KOPT-K1 (cell line): Measurements from ENCODE around the gene CALM1.

ENCODE experiments used
- H3K27ac ChIP-seq: fragments of 200-600 bp; sonication (generic); 2 replicates; pipeline ENCODE4 v1.5.1; 2016; ENCODE audit warnings: antibody characterized with exemption, mild to moderate bottlenecking, low read depth, low read length; ENCODE audit not compliant: poor library complexity, severe bottlenecking
- H3K36me3 ChIP-seq: fragments of 200-600 bp; sonication (generic); 2 replicates; pipeline ENCODE4 v1.5.1; 2017; ENCODE audit warnings: antibody characterized with exemption, mild to moderate bottlenecking, low read length, moderate library complexity; ENCODE audit not compliant: insufficient read depth
- H3K9me3 ChIP-seq: fragments of 200-600 bp; sonication (generic); 2 replicates; pipeline ENCODE4 v1.5.1; 2017; ENCODE audit warnings: antibody characterized with exemption, low read length, mild to moderate bottlenecking; ENCODE audit not compliant: insufficient read depth, poor library complexity, severe bottlenecking

The CALM1 gene

DNA sequence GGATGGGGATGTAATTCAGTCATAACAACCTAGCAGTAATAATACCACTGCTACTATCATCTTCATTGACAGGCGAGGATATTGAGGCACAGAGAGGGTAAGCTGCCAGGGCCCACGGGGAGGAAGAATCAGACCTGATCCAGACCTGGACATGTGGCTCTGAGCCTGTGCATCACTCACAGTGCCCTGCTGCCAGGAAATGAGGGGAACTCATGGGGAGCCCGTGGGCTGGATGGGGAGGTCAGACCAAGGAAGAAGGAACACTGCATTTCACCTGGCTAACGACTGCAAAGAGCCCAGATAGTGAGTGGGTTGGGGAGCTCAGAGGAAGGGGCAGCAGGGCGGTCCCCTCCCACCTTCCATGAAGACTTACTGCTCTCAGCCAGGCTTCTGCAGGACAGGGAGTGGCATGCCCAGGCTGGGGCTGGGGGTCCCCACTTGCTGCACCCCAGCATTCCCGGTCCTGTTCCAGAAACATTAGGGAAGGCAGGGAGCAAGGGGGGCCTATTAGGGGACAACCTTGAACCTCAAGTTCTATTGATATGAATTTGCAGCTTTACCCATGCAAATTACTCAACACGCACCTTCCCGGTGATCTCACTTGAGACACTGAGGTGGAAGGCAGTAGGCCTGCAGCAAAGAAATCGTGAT, 37.7 kb downstream of the CALM1 start:
- H3K27ac ChIP-seq, result no peak overlapping the region
- no peaks in the 10 kb centered on the region for H3K9me3 ChIP-seq
- no peaks in the 10 kb centered on the region for H3K36me3 ChIP-seq

DNA sequence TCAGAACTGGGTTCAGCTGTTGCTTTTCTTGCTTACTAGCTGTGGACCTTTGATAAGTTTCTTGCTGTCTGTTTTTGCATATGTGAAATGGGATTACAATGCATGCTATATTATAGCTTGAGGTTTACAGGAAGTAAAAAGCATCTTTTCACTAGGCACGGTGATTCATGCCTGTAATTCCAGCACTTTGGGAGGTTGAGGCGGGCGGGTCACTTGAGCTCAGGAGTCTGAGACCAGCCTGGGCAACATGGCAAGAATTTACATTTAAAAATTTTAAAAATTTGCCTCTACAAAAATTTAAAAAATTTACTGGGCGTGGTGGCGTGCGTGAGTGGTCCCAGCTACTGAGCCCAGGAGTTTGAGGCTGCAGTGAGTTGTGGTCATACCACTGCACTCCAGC, 42.0 kb downstream of the CALM1 start:
- Histone ChIP-seq H3K9me3 (no peaks in the 10 kb centered on the region), H3K27ac (no peak overlapping the region), H3K36me3 (no peaks in the 10 kb centered on the region)

GRCh38 chr14:90440021-90440451, 43.2 kb downstream of the CALM1 start:
- Histone ChIP-seq H3K9me3 (no peaks in the 10 kb centered on the region), H3K36me3 (no peaks in the 10 kb centered on the region), H3K27ac (no peak overlapping the region)

DNA sequence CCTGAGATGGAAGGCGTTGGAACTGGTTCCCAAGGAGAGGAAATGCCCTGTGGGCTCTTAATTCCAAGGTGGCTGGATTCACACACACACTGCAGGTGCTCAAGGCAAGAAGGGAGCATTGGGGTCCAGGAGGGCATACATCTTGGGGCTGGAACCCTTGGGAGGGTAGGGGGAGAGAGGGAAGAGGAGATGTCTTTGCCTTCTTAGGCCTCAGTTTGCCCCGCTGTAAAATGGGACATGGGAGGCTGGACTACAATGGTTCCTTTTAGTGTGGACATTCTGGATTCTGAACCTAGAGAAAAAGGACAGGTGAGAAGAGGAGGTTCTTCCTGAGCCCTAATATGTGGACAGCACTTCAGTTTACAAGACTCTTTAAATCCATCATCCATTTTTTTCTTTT, 43.8 kb downstream of the CALM1 start:
- H3K27ac ChIP-seq, result no peak overlapping the region
- no peaks in the 10 kb centered on the region for H3K9me3 ChIP-seq
- no peaks in the 10 kb centered on the region for H3K36me3 ChIP-seq

DNA sequence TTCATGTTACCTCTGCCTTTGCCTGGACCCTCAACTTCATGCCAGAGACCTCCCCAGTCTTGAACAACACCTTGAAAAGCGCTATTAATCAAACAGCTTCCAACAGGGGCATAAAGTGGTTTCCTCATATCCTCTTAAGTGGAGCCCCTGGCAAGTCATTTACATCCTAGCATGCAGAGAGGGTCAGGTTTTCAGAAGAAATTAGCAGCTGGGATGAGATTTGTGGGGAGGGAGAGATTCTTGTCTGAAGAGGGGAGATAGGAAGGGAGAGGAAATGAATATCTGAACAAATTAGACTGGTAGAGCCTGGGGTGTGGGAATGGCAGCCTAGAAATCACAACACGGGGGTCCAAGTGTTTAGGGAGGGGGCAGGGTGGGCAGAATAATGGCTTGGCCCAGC, 45.6 kb downstream of the CALM1 start:
- H3K9me3 ChIP-seq, result peaks cover 3% of the 10 kb centered on the region
- no peak overlapping the region for H3K27ac ChIP-seq
- no peaks in the 10 kb centered on the region for H3K36me3 ChIP-seq

DNA sequence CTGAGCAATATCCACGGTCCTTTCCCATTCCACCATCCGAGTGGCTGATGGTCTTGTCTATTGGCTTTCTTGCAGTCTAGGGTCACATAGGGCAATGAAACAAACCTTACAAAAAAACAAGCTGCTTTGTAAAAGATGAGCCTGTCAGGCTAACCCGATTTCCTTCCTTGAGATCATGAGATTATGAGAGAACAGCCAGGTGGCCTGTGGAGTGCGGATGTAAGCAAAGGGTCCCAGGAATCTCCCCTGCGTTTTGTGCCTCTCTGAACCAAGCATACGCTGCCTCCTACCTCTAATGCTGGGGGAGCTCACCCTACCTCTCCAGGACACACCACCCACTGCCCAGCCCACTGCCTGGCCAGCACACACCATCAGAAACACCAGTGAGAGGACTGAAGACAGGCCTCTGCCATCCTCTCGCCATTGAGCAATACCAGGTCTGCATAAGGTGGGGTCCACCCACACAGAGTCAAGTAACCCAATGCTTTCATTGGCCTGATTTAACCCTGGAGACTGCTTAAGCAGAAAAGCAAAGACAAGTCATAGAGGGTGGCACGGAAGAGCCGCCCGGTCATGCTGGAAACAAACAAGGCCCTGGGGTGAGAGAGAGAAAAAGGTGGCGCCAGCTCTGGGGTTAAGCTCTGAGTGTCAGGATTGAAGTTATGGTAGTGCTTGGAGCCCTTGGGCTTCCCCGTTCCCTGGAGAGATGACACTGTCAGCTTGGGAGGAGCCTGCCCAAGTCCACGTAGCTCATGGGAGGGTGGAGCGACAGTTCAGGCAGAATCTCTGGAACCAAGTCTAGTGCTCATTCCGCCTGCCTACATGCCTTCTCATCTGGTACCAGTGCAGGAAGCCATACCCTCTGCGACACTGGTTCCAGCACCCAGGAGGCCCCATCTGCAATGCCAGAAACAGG, 46.6 kb downstream of the CALM1 start:
- H3K27ac ChIP-seq, result no peak overlapping the region
- H3K9me3 ChIP-seq, result peaks cover 13% of the 10 kb centered on the region
- H3K36me3 ChIP-seq, result no peaks in the 10 kb centered on the region

GRCh38 chr14:90444077-90444696, 47.4 kb downstream of the CALM1 start:
- Histone ChIP-seq H3K9me3 (peaks cover 16% of the 10 kb centered on the region), H3K36me3 (no peaks in the 10 kb centered on the region), H3K27ac (no peak overlapping the region)

GRCh38 chr14:90445011-90445410, 48.2 kb downstream of the CALM1 start:
- H3K36me3 ChIP-seq, result no peaks in the 10 kb centered on the region
- H3K27ac ChIP-seq, result no peak overlapping the region
- H3K9me3 ChIP-seq, result peaks cover 16% of the 10 kb centered on the region

DNA sequence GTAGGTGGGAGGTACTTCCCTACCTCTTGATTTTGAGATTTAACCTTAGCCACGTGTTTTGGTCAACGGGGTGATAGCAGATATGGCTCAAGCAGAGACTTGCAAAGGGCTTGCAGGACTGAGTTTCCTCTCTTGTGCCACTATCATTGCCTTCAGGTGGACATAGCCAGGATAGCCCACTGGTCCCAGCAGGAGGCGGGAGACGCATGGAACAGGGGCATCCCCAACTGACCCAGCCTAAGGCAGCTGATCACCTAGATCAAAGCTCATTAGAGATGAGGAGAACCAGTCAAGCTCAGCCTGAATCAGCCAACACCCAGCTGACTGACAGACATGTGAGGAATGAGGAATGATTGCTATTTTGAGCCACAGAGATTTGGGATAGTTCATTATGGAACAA, 49.6 kb downstream of the CALM1 start:
- no peak overlapping the region for H3K27ac ChIP-seq
- no peaks in the 10 kb centered on the region for H3K36me3 ChIP-seq
- peaks cover 16% of the 10 kb centered on the region for H3K9me3 ChIP-seq

GRCh38 chr14:90447720-90448497, 51.1 kb downstream of the CALM1 start:
- Histone ChIP-seq H3K36me3 (no peaks in the 10 kb centered on the region), H3K9me3 (peaks cover 16% of the 10 kb centered on the region)

GRCh38 chr14:90449411-90449810, 52.6 kb downstream of the CALM1 start:
- Histone ChIP-seq H3K9me3 (peaks cover 16% of the 10 kb centered on the region), H3K36me3 (no peaks in the 10 kb centered on the region), H3K27ac (no peak overlapping the region)

More at GRCh38 chr14:90447720-90448497, 51.1 kb downstream of the CALM1 start:
- H3K27ac ChIP-seq, result no peak overlapping the region

DNA sequence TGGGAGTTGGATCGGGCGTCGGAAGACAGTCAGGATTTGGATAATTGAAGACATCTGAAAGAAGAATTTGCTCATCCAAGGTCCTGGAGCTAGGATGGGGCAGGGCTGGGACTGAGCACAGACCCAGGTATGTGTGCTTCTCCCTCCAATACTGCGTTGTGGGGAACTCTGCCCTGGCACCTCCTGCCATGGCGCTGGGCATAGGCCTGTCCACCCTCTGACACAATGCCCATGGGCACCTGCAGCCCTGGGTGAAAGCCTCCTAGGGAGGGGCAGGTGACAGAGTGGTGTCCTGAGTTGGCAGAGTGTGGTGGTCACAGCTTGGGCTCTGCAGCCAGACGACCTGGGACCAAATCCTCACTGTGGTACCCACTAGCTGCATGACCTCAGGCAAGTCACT, 53.3 kb downstream of the CALM1 start:
- Histone ChIP-seq H3K36me3 (no peaks in the 10 kb centered on the region), H3K27ac (no peak overlapping the region), H3K9me3 (peaks cover 16% of the 10 kb centered on the region)

DNA sequence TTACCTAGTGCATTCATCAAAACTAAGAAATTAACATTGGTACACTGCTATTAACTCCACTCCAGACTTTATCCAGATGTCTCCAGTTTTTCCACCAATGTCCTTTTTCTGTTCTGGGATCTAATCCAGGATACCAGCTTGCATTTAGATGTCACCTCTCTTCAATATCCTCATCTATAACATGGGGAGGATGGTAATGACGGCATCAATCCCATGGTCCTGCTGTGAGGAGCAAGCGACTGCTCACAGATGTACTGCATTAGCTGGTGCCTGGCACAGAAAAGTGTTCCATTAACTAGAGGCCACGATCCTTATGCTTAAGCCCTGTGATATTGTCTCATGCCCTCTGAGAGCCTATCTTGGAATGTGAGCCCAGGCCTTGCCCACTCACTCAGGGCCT, 53.8 kb downstream of the CALM1 start:
- no peak overlapping the region for H3K27ac ChIP-seq
- H3K9me3 ChIP-seq, result peaks cover 16% of the 10 kb centered on the region

GRCh38 chr14:90451443-90451842, 54.6 kb downstream of the CALM1 start:
- H3K27ac ChIP-seq, result no peak overlapping the region
- no peaks in the 10 kb centered on the region for H3K36me3 ChIP-seq
- H3K9me3 ChIP-seq, result peaks cover 16% of the 10 kb centered on the region

More for the DNA sequence above, 53.8 kb downstream of the CALM1 start:
- H3K36me3 ChIP-seq, result no peaks in the 10 kb centered on the region

GRCh38 chr14:90451961-90452360, 55.1 kb downstream of the CALM1 start:
- peaks cover 16% of the 10 kb centered on the region for H3K9me3 ChIP-seq
- no peaks in the 10 kb centered on the region for H3K36me3 ChIP-seq
- no peak overlapping the region for H3K27ac ChIP-seq
